ENCODE measurements around the gene ZNF536. TPM values are rescaled to one million over a fixed set of nuclear protein-coding genes. Genes with fewer than 3 reads are reported as not detected.

The ZNF536 gene
- total and polyA plus RNA-seq, 7 experiments from 2014 or later: not detected

GRCh38 chr19:30423481-30423880, 51.3 kb downstream of the ZNF536 start:
- Mint-ChIP-seq H3K4me3 (no peak overlapping the region), H3K36me3 (peaks cover 0 to 5% (median 0%) of the 10 kb centered on the region in 5 donors), H3K4me1 (no peaks in the 10 kb centered on the region), H3K9me3 (peaks cover 0 to 6% (median 0%) of the 10 kb centered on the region in 11 donors), H3K27ac (no peak overlapping the region), H3K27me3 (peaks cover 0 to 27% (median 11%) of the 10 kb centered on the region in 5 donors)
- peaks cover 0 to 3% of the 10 kb centered on the region in 2 donors for H3K27me3 ChIP-seq (ENCODE audit: control insufficient read depth in 2 of 2, insufficient read depth in 2 of 2, low read length in 2 of 2)
- no peaks in the 10 kb centered on the region for H3K9me3 ChIP-seq (ENCODE audit: control insufficient read depth in 2 of 3, low read length in 3 of 3)
- no peaks in the 10 kb centered on the region for H3K36me3 ChIP-seq (ENCODE audit: control insufficient read depth in 2 of 3, insufficient read depth in 3 of 3, low read length in 3 of 3)
- intact Hi-C loops (cut with micrococcal nuclease): no loop called here
- no peak overlapping the region for H3K4me3 ChIP-seq (ENCODE audit: low read length)
- no peak for DNase-seq
- CTCF ChIA-PET: no interaction called here
- H3K4me1 ChIP-seq (ENCODE audit: control insufficient read depth in 2 of 2, insufficient read depth in 2 of 2, low read length in 2 of 2): no peaks in the 10 kb centered on the region
- no peak overlapping the region for H3K27ac ChIP-seq (ENCODE audit: low read depth, low read length)
- POLR2A ChIA-PET: no interaction called here
- no peak for ATAC-seq

- Mint-ChIP-seq H3K27me3 (peaks cover 0 to 14% (median 4%) of the 10 kb centered on the region in 5 donors), H3K36me3 (no peaks in the 10 kb centered on the region), H3K27ac (no peak overlapping the region), H3K4me3 (no peak overlapping the region), H3K9me3 (peaks cover 0 to 8% (median 0%) of the 10 kb centered on the region in 11 donors), H3K4me1 (no peaks in the 10 kb centered on the region)
- DNase-seq: no peak
- Histone ChIP-seq H3K9me3 (ENCODE audit: control insufficient read depth in 2 of 3, low read length in 3 of 3) (no peaks in the 10 kb centered on the region), H3K27ac (ENCODE audit: low read depth, low read length) (no peak overlapping the region), H3K36me3 (ENCODE audit: control insufficient read depth in 2 of 3, insufficient read depth in 3 of 3, low read length in 3 of 3) (no peaks in the 10 kb centered on the region), H3K4me3 (ENCODE audit: low read length) (no peak overlapping the region), H3K4me1 (ENCODE audit: control insufficient read depth in 2 of 2, insufficient read depth in 2 of 2, low read length in 2 of 2) (no peaks in the 10 kb centered on the region), H3K27me3 (ENCODE audit: control insufficient read depth in 2 of 2, insufficient read depth in 2 of 2, low read length in 2 of 2) (no peaks in the 10 kb centered on the region)
- ChIA-PET CTCF (no interaction called here), POLR2A (no interaction called here)
- intact Hi-C loops (cut with micrococcal nuclease): no loop called here
- no peak for ATAC-seq
These were observed 54.0 kb downstream of the ZNF536 start for GRCh38 chr19:30425885-30426838.

- intact Hi-C loops (cut with micrococcal nuclease): no loop called here
- Histone ChIP-seq H3K9me3 (ENCODE audit: control insufficient read depth in 2 of 3, low read length in 3 of 3) (no peaks in the 10 kb centered on the region), H3K4me3 (ENCODE audit: low read length) (no peak overlapping the region), H3K27ac (ENCODE audit: low read depth, low read length) (no peak overlapping the region), H3K27me3 (ENCODE audit: control insufficient read depth in 2 of 2, insufficient read depth in 2 of 2, low read length in 2 of 2) (no peaks in the 10 kb centered on the region), H3K36me3 (ENCODE audit: control insufficient read depth in 2 of 3, insufficient read depth in 3 of 3, low read length in 3 of 3) (no peaks in the 10 kb centered on the region), H3K4me1 (ENCODE audit: control insufficient read depth in 2 of 2, insufficient read depth in 2 of 2, low read length in 2 of 2) (no peaks in the 10 kb centered on the region)
- ChIA-PET CTCF (no interaction called here), POLR2A (no interaction called here)
- ATAC-seq (no peak), DNase-seq (no peak)
- Mint-ChIP-seq H3K36me3 (no peaks in the 10 kb centered on the region), H3K27me3 (peaks cover 0 to 13% (median 4%) of the 10 kb centered on the region in 5 donors), H3K9me3 (peaks cover 0 to 8% (median 0%) of the 10 kb centered on the region in 11 donors), H3K4me1 (no peaks in the 10 kb centered on the region), H3K27ac (no peak overlapping the region), H3K4me3 (no peak overlapping the region)
These were observed 54.7 kb downstream of the ZNF536 start for GRCh38 chr19:30426864-30427263.

- intact Hi-C loops (cut with micrococcal nuclease): no loop called here
- H3K36me3 ChIP-seq (ENCODE audit: control insufficient read depth in 2 of 3, insufficient read depth in 3 of 3, low read length in 3 of 3): no peaks in the 10 kb centered on the region
- H3K4me3 ChIP-seq (ENCODE audit: low read length): no peak overlapping the region
- H3K9me3 ChIP-seq (ENCODE audit: control insufficient read depth in 2 of 3, low read length in 3 of 3): no peaks in the 10 kb centered on the region
- H3K27me3 ChIP-seq (ENCODE audit: control insufficient read depth in 2 of 2, insufficient read depth in 2 of 2, low read length in 2 of 2): no peaks in the 10 kb centered on the region
- no peaks in the 10 kb centered on the region for H3K4me1 ChIP-seq (ENCODE audit: control insufficient read depth in 2 of 2, insufficient read depth in 2 of 2, low read length in 2 of 2)
- H3K4me1 Mint-ChIP-seq: no peaks in the 10 kb centered on the region
- peaks cover 0 to 13% (median 4%) of the 10 kb centered on the region in 5 donors for H3K27me3 Mint-ChIP-seq
- ChIA-PET CTCF (no interaction called here), POLR2A (no interaction called here)
- no peak overlapping the region for H3K27ac ChIP-seq (ENCODE audit: low read depth, low read length)
- ATAC-seq: no peak
- no peak for DNase-seq
- H3K36me3 Mint-ChIP-seq: no peaks in the 10 kb centered on the region
- H3K9me3 Mint-ChIP-seq: peaks cover 0 to 8% (median 0%) of the 10 kb centered on the region in 11 donors
- no peak overlapping the region for H3K27ac Mint-ChIP-seq
- H3K4me3 Mint-ChIP-seq: no peak overlapping the region
These were observed 56.0 kb downstream of the ZNF536 start for GRCh38 chr19:30428092-30428680.

DNA sequence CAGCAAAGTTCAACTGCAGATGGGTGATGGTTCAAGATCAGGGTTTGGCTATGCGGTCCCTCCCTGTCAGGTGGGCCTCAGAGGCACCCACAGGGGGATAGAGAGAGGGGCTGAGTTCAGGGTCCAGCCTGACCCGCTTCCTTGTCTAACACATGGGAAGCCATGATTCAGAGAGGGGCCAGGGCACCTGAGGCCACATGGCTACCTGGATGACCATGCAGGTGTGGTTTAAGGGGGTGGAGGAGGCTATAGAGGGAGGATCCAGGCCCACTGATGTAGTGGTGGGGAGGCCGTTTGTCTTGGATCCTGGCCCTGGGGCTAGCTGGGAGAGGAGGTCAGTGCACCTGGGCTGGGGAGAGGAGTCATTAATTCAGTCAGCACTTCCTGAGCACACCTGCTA, 56.7 kb downstream of the ZNF536 start:
- POLR2A ChIA-PET: no interaction called here
- Mint-ChIP-seq H3K36me3 (no peaks in the 10 kb centered on the region), H3K4me3 (no peak overlapping the region), H3K4me1 (no peaks in the 10 kb centered on the region), H3K9me3 (peaks cover 0 to 8% (median 0%) of the 10 kb centered on the region in 11 donors), H3K27ac (no peak overlapping the region), H3K27me3 (peaks cover 0 to 13% (median 4%) of the 10 kb centered on the region in 5 donors)
- intact Hi-C loops (cut with micrococcal nuclease): no loop called here
- CTCF ChIA-PET: no interaction called here
- Histone ChIP-seq H3K4me3 (ENCODE audit: low read length) (no peak overlapping the region), H3K27ac (ENCODE audit: low read depth, low read length) (no peak overlapping the region), H3K36me3 (ENCODE audit: control insufficient read depth in 2 of 3, insufficient read depth in 3 of 3, low read length in 3 of 3) (no peaks in the 10 kb centered on the region), H3K27me3 (ENCODE audit: control insufficient read depth in 2 of 2, insufficient read depth in 2 of 2, low read length in 2 of 2) (no peaks in the 10 kb centered on the region), H3K9me3 (ENCODE audit: control insufficient read depth in 2 of 3, low read length in 3 of 3) (no peaks in the 10 kb centered on the region), H3K4me1 (ENCODE audit: control insufficient read depth in 2 of 2, insufficient read depth in 2 of 2, low read length in 2 of 2) (no peaks in the 10 kb centered on the region)
- DNase-seq: no peak
- no peak for ATAC-seq

GRCh38 chr19:30430206-30430734, 58.1 kb downstream of the ZNF536 start:
- H3K27ac Mint-ChIP-seq: no peak overlapping the region
- Histone ChIP-seq H3K27ac (ENCODE audit: low read depth, low read length) (no peak overlapping the region), H3K4me3 (ENCODE audit: low read length) (no peak overlapping the region), H3K36me3 (ENCODE audit: control insufficient read depth in 2 of 3, insufficient read depth in 3 of 3, low read length in 3 of 3) (no peaks in the 10 kb centered on the region), H3K27me3 (ENCODE audit: control insufficient read depth in 2 of 2, insufficient read depth in 2 of 2, low read length in 2 of 2) (no peaks in the 10 kb centered on the region), H3K9me3 (ENCODE audit: control insufficient read depth in 2 of 3, low read length in 3 of 3) (peaks cover 0 to 9% (median 0%) of the 10 kb centered on the region in 3 experiments), H3K4me1 (ENCODE audit: control insufficient read depth in 2 of 2, insufficient read depth in 2 of 2, low read length in 2 of 2) (no peaks in the 10 kb centered on the region)
- CTCF ChIA-PET: no interaction called here
- H3K27me3 Mint-ChIP-seq: peaks cover 0 to 8% (median 4%) of the 10 kb centered on the region in 5 donors
- H3K9me3 Mint-ChIP-seq: peaks cover 0 to 8% (median 0%) of the 10 kb centered on the region in 11 donors
- H3K4me1 Mint-ChIP-seq: no peaks in the 10 kb centered on the region
- intact Hi-C loops (cut with micrococcal nuclease): no loop called here
- DNase-seq (no peak), ATAC-seq (no peak)
- POLR2A ChIA-PET: no interaction called here
- H3K4me3 Mint-ChIP-seq: no peak overlapping the region
- no peaks in the 10 kb centered on the region for H3K36me3 Mint-ChIP-seq
